OCI-LY7 (cell line): Measurements from ENCODE around the gene CORO6. TPM values are rescaled to one million over a fixed set of nuclear protein-coding genes. Genes with fewer than 3 reads are reported as not detected.

Source experiments
- BruUV-seq: library from RNA; stranded (reverse); fragments of 400-500 nt; replicated peaks from 2 replicates; lab custom pipeline; 2021; lab: Mats Ljungman, UMichigan
- CTCF ChIA-PET: fragments of 300-600 bp; sonication (Branson Sonifier 250); formaldehyde crosslinking; loops from one replicate; lab custom pipeline; 2022; ENCODE audit warnings: antibody characterized with exemption; ENCODE audit not compliant: unreplicated experiment; lab: Charles Lee
- POLR2A ChIA-PET: fragments of 300-600 bp; sonication (Branson Sonifier 250); formaldehyde crosslinking; loops from one replicate; lab custom pipeline; 2022; ENCODE audit warnings: antibody characterized with exemption; lab: Charles Lee
- DNase-seq: peaks from one replicate; pipeline ENCODE4 v3.0.0-alpha.2; 2015; ENCODE audit warnings: low spot score
- H2AFZ ChIP-seq: fragments of 200-600 bp; sonication (generic), shearing (Covaris generic); 2 replicates; pipeline ENCODE4 v1.6.1; 2014; ENCODE audit warnings: mild to moderate bottlenecking, antibody characterized with exemption, low read length, moderate library complexity
- H3K27ac ChIP-seq: fragments of 200-600 bp; sonication (generic); 2 replicates; pipeline ENCODE4 v1.5.1; 2014; ENCODE audit warnings: mixed run types, low read depth, mild to moderate bottlenecking, moderate library complexity, low read length, inconsistent platforms; ENCODE audit not compliant: poor library complexity, severe bottlenecking
- H3K36me3 ChIP-seq: fragments of 200-600 bp; sonication (generic); 2 replicates; pipeline ENCODE4 v1.6.1; 2014; ENCODE audit warnings: mild to moderate bottlenecking, antibody characterized with exemption, low read length, moderate library complexity, mixed read lengths; ENCODE audit not compliant: insufficient read depth
- H3K4me1 ChIP-seq: fragments of 200-600 bp; sonication (generic); 2 replicates; pipeline ENCODE4 v1.5.1; 2014; ENCODE audit warnings: mild to moderate bottlenecking, low read length; ENCODE audit not compliant: insufficient read depth, poor library complexity, severe bottlenecking
- H3K4me2 ChIP-seq: fragments of 200-600 bp; sonication (generic); 2 replicates; pipeline ENCODE4 v1.6.1; 2014; ENCODE audit warnings: mild to moderate bottlenecking, low read length
- H3K4me3 ChIP-seq: fragments of 200-600 bp; sonication (generic); 2 replicates; pipeline ENCODE4 v1.5.1; 2014; ENCODE audit warnings: mild to moderate bottlenecking, low read depth, low read length; ENCODE audit not compliant: poor library complexity, severe bottlenecking
- H3K79me2 ChIP-seq: fragments of 200-600 bp; sonication (generic); 2 replicates; pipeline ENCODE4 v1.6.1; 2016; ENCODE audit warnings: low read depth, mild to moderate bottlenecking, low read length, moderate library complexity, mixed read lengths; ENCODE audit not compliant: insufficient read depth
- H3K9me2 ChIP-seq: fragments of 200-600 bp; sonication (generic); 2 replicates; pipeline ENCODE4 v1.6.1; 2016; ENCODE audit warnings: mild to moderate bottlenecking, low read length, mixed read lengths; ENCODE audit not compliant: insufficient read depth
- H3K9me3 ChIP-seq: fragments of 200-600 bp; sonication (generic); 2 replicates; pipeline ENCODE4 v1.6.1; 2014; ENCODE audit warnings: mild to moderate bottlenecking, mixed run types, low read length, mixed read lengths
- H4K20me1 ChIP-seq: fragments of 200-600 bp; sonication (generic); 2 replicates; pipeline ENCODE4 v1.6.1; 2014; ENCODE audit warnings: mild to moderate bottlenecking, antibody characterized with exemption, low read length, moderate library complexity, mixed read lengths; ENCODE audit not compliant: insufficient read depth
- CTCF ChIP-seq: fragments of 200-600 bp; sonication (generic); conservative IDR thresholded peaks from 2 replicates; pipeline ENCODE4 v1.5.1; 2014; ENCODE audit warnings: mild to moderate bottlenecking, antibody characterized with exemption, low read length, moderate library complexity, mixed read lengths
- EZH2phosphoT487 ChIP-seq: fragments of 200-600 bp; sonication (generic); IDR thresholded peaks from 2 replicates; pipeline ENCODE4 v1.6.1; 2018; ENCODE audit warnings: low read depth, borderline replicate concordance, mild to moderate bottlenecking, mixed run types, antibody characterized with exemption, low read length, moderate library complexity, mixed read lengths
- intact Hi-C: fragments of 100-400 bp; cut with micrococcal nuclease; formaldehyde crosslinking; loops from one replicate; pipeline ENCODE4 v1.10.0; 2022; ENCODE audit not compliant: unreplicated experiment
- total RNA-seq, 2 experiments: library from RNA; depleted of rRNA in 1 of 2; stranded (reverse); fragments of >200 nt in 1 of 2; shearing (Covaris generic) in 1 of 2; gene quantifications; 2 replicates each; pipeline ENCODE4 v1.2.3, GENCODE V29; 2014 to 2022

CORO6 gene
- total RNA-seq, 2 experiments from 2014 or later = 5.9 to 6.2 TPM

- TF ChIP-seq EZH2phosphoT487 = no peak
- no peak for TF ChIP-seq CTCF
- POLR2A ChIA-PET = interaction anchor here (0.6 kb wide), 1 partner anchor 62 kb away, joined by 4 read pairs; no protein-coding TSS in a partner anchor
- no peak overlapping the region for H3K4me3 ChIP-seq
- no TSS peak for BruUV-seq
- 0 out of 2 replicates have a peak, but pooled peaks cover 10% of the 10 kb centered on the region for H4K20me1 ChIP-seq
- no peak overlapping the region for H3K27ac ChIP-seq
- H3K4me1 ChIP-seq = peaks cover 43% of the 10 kb centered on the region
- peaks cover 10% of the 10 kb centered on the region; the same call in 1 of the 2 replicates for H3K36me3 ChIP-seq
- peak overlapping the region; percentile 35; the same call in 1 of the 2 replicates for H3K4me2 ChIP-seq
- no peak for DNase-seq
- H3K9me2 ChIP-seq = no peaks in the 10 kb centered on the region
- CTCF ChIA-PET = interaction anchor here (0.6 to 1.2 kb wide), 4 partner anchors 9 to 244 kb away, joined by 3 to 5 read pairs (median 4); partner anchors contain the start of gene CORO6
- intact Hi-C loops = loop anchor here (1.0 kb wide), 1 partner anchor 20 kb away; no protein-coding TSS in a partner anchor
- no peaks in the 10 kb centered on the region for H3K79me2 ChIP-seq
- H2AFZ ChIP-seq = no peak overlapping the region
- no peaks in the 10 kb centered on the region for H3K9me3 ChIP-seq
These were observed 8.9 kb downstream of the CORO6 start for GRCh38 chr17:29613856-29614255.

GRCh38 chr17:29613352-29613837 is 9.3 kb downstream of the CORO6 start:
- no peak overlapping the region for H3K27ac ChIP-seq
- H3K4me1 ChIP-seq = peaks cover 43% of the 10 kb centered on the region
- H3K79me2 ChIP-seq = no peaks in the 10 kb centered on the region
- ChIA-PET CTCF (interaction anchor here (0.6 to 1.2 kb wide), 3 partner anchors 8 to 243 kb away, joined by 3 to 5 read pairs (median 4); no protein-coding TSS in a partner anchor), POLR2A (interaction anchor here (0.6 kb wide), 1 partner anchor 62 kb away, joined by 4 read pairs; no protein-coding TSS in a partner anchor)
- H3K9me3 ChIP-seq = no peaks in the 10 kb centered on the region
- intact Hi-C loops = loop anchor here (1.0 kb wide), 1 partner anchor 19 kb away; no protein-coding TSS in a partner anchor
- H4K20me1 ChIP-seq = 0 out of 2 replicates have a peak, but pooled peaks cover 10% of the 10 kb centered on the region
- H3K4me2 ChIP-seq = peak overlapping the region; percentile 35; the same call in 1 of the 2 replicates
- TF ChIP-seq EZH2phosphoT487 = no peak
- TF ChIP-seq CTCF = peak; percentile 83
- H2AFZ ChIP-seq = no peak overlapping the region
- no peak overlapping the region for H3K4me3 ChIP-seq
- BruUV-seq = no TSS peak
- H3K36me3 ChIP-seq = peaks cover 10% of the 10 kb centered on the region; the same call in 1 of the 2 replicates
- peak; percentile 74 for DNase-seq
- H3K9me2 ChIP-seq = no peaks in the 10 kb centered on the region
